Hematopoietic multipotent progenitor cell treated with erythropoietin and hydrocortisone succinate and interleukin-3 and kit ligand, for 17 days (in vitro differentiated cells): Measurements from ENCODE around the gene BRAP.
"Not testable (repeated sequence)": the region's sequence is repeated elsewhere in the genome, so short reads cannot be mapped to it uniquely, and the experiment has no call there.

ENCODE experiments used
- DNase-seq: peaks from one replicate; pipeline ENCODE4 v3.0.0-alpha.2; 2015; ENCODE audit warnings: low spot score

Gene BRAP

DNA sequence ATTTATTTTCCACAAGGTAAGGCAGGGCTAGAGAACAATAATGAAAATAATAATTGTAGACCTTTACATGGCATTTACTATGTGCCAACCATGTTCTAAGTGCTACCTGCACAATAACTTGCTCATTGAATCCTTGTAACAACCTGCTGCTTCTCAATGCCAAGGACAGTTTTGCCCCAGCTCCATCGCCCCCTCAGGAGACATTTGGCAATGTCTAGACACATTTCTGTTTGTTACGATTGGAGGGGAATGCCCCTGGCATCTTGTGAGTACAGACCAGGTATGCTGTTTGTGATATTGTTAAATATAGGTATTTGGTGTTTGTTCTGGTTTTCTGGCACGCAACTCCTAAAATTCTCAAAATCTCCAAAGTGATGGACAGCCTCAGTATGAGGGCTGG is 78.5 kb downstream of the BRAP start:
- no peak for DNase-seq

DNA sequence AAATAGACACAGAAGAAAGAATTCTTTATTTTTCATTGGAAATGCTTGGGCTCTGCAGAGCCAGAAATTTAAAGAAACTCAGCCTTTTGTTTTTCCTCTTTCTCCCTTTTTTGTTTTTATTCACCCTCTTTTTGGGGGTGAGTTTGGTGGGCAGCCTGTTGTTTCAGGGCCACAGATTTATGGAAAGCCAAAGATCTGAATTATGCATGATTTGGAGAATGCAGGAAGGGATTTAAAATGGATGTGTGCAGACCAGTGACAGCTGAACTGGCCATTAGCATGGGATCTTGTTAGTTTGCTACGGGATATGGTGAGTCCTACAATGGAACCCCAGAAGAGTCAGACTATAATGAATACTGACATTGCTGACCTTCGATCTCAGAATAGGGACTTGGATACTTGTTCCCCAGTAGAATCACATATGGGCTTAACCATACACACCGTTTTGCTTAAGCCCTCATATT is 79.0 kb downstream of the BRAP start:
- no peak for DNase-seq

- no peak for DNase-seq
These were observed 79.6 kb downstream of the BRAP start for GRCh38 chr12:111605911-111606766.

- DNase-seq: not testable (repeated sequence)
These were observed 82.9 kb downstream of the BRAP start for GRCh38 chr12:111602857-111603256.

- no peak for DNase-seq
These were observed 83.4 kb downstream of the BRAP start for GRCh38 chr12:111602348-111602747.

DNA sequence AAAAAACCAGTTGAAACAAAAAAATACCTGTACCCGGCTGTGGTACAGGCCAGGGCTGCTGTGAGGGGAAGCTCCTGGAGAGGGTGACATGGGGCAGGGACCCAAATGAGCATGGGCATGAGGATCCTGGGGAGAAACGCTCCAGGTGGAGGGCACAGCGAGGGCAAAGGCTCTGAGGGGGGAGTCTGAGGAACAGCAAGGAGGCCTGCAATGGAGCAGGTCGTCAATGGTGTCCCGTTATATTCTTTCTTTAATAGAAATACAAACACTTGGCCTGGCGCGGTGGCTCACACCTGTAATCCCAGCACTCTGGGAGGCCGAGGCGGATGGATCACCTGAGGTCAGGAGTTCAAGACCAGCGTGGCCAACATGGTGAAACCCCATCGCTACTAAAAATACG is 84.8 kb downstream of the BRAP start:
- DNase-seq: not testable (repeated sequence)

DNA sequence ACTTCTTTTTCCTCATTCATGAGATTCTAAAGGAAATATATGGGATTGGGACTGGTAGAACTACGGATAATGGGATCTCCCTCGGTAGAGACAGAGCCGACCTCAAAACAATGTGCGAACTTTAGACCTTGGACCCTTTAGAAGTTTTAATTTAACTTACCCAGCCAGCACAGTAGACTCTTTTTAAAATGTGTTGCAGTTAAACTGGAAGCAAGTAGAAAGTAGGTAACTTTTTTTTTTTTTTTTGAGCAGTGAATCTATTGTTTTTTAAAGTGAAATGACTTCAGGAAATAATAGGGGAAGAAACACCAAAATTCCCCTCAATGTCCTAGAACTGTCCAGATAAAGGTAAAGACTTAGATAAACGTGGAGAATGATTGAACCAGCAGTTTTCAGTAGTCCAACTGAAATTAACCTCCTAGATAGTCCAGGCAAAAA is 85.5 kb downstream of the BRAP start:
- DNase-seq: no peak

- DNase-seq: peak; percentile 79
These were observed 86.1 kb downstream of the BRAP start for GRCh38 chr12:111599453-111600204.

DNA sequence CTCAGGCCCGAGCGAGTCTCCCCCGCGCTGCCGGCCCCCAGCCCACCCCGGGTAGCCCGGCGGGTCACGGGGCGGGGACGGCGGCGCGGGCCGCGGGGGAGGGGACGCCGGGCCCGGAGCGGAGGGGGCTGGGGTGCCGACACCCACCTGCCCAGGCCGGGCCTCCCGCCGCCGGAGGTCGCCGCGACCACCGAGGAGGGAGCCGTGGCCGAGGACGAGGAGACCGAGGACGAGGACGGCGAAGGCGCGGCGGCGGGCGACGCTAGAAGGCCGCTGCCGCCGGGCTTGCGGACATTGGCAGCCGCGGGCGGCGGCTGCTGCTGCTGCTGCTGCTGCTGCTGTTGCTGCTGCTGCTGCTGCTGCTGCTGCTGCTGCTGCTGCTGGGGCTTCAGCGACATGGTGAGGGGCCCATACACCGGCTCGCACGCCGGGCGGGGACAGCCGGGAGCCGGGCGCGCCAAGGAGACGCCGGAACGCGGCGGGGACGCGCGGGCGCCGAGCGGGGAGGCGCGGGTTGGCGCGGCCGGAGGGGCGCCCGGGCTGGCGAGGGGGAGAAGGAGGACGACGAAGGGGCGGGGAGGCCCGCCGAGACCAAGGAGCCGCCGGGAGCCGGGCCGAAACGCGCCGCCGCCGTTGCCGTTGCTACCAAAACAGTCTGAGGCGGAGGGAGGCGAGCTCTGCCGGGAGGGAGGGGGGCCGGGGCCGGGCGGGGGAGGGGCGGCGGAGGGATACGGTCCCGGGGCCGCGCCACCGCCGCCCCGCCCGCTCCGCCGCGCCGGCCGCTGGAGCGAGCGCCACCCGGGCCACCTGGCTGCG is 86.9 kb downstream of the BRAP start, which contains the start of gene ATXN2:
Gene ATXN2 (minus strand): TSS at position 679 of the 816 bp plus-strand sequence. CDS start 281 bp downstream, at position 398.
- DNase-seq: no peak

DNA sequence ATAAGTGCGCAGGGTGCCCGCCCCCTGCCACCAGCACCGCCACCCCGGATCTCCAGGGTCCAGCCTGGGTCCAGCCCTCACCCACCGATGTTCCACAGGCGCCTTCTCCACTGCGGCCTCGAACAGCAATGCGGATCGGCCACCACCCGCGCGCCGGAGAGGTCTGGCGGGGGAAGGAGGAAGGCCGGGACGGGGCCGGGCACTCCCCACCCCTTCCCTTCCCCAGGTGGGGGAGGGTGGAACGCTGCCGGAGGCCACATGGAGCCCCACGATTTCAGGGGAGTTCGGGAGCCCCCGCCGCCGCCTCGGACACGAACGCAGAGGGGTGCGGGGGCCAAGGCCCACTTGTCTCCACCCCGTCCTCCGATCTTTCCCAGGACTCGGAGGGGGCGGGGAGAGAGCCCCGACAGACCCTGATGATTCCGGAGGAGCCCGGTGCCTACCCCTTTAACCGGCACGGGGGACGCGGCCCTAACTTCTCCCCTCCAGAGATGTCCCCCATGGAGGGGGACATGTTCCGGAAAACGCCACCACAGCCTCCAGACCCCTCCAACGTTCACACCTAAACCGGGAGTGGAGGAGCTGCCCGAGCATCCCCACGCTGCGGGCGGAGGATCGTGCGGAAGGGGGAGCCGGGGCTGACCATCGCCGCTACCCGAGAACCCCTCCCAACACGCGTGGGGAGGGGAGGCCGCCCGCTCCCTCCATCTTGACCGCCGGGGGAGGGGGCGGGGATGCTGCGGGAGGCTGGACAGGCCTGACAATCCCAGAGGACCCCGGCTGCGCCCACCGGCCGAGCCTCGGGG is 87.7 kb downstream of the BRAP start:
- DNase-seq: peak; percentile 27

- DNase-seq: peak; percentile 32
These were observed 88.5 kb downstream of the BRAP start for GRCh38 chr12:111596985-111597830.

GRCh38 chr12:111595341-111595835 is 90.4 kb downstream of the BRAP start:
- DNase-seq: not testable (repeated sequence)
